SK-N-MC (cell line): ENCODE results near the gene CSNK2A3.

ENCODE experiments used
- EZH2 ChIP-seq: fragments of 200-600 bp; sonication (generic); IDR thresholded peaks from one replicate; pipeline ENCODE4 v1.6.1; 2017; ENCODE audit warnings: antibody characterized with exemption
- FOXP2 ChIP-seq: optimal IDR thresholded peaks from 2 replicates; pipeline ENCODE3; 2011; ENCODE audit warnings: mild to moderate bottlenecking, moderate library complexity; ENCODE audit not compliant: insufficient read depth; ENCODE audit errors: extremely low read length, control extremely low read depth
- POLR2AphosphoS5 ChIP-seq: IDR thresholded peaks from 2 replicates; pipeline ENCODE4 v1.6.1; 2012; ENCODE audit warnings: mild to moderate bottlenecking, low read depth, low read length, borderline replicate concordance

DNA sequence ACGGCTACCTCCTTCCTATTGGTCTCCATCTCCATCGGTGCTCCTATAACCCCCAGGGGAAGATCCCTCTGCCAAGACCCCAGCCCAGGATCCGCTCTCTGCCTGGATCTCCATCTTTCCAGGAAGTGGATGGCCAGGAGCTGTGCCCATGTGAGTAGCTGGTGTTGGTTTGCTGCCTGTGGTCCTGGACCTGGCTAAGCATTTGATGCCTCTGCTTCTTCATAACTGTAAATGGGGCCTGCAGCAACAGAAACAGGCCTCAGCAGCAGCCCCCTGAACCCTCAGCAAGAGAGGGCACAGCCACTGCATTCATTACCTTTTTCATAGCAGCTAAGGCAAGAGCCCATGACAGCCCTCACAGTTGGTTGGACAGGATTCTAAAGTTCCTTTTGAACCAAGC, 26.6 kb upstream of the CSNK2A3 start:
- no peak for TF ChIP-seq POLR2AphosphoS5
- TF ChIP-seq EZH2, result no peak
- TF ChIP-seq FOXP2, result no peak
